Fibroblast of mammary gland (primary cell): Measurements from ENCODE around the gene ARHGAP15.

ENCODE experiments used
- DNase-seq: peaks from one replicate; pipeline ENCODE4 v3.0.0-alpha.2; 2010; ENCODE audit warnings: low read depth
- H3K4me3 ChIP-seq: 2 replicates; pipeline ENCODE4 v1.5.1; 2011; ENCODE audit warnings: low read depth, mild to moderate bottlenecking, low read length, moderate library complexity; ENCODE audit not compliant: control insufficient read depth
- CTCF ChIP-seq: conservative IDR thresholded peaks from 2 replicates; pipeline ENCODE4 v1.5.1; 2011; ENCODE audit warnings: low read depth, low read length, inconsistent platforms; ENCODE audit not compliant: control insufficient read depth, insufficient read depth

Gene ARHGAP15

DNA sequence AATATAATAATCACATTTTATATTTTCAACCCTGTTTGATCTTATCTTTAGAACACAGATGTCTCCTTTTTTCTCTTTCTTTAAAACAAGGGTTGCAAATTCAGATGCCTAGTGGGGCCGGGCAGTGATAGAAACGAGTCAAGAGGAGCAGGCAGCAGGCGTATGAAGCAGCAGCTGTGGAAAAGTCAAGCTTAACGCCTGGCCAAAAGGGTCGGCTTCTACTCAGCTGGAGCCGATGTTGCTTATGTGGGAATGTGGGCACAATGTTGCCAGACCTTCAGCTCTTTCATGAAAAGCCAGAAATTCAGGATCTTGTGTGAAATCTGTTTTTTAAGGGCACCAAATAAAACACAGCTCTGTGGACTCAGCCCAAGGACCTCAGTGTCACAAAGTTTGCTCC lies 642.7 kb downstream of the ARHGAP15 start:
- no peak overlapping the region for H3K4me3 ChIP-seq
- TF ChIP-seq CTCF: no peak
- DNase-seq: no peak

GRCh38 chr2:143776526-143777297 lies 647.5 kb downstream of the ARHGAP15 start:
- DNase-seq: no peak
- TF ChIP-seq CTCF: no peak
- H3K4me3 ChIP-seq: no peak overlapping the region

GRCh38 chr2:143779021-143779420 lies 649.8 kb downstream of the ARHGAP15 start:
- peak; percentile 42 for DNase-seq
- H3K4me3 ChIP-seq: no peak overlapping the region
- TF ChIP-seq CTCF: no peak

DNA sequence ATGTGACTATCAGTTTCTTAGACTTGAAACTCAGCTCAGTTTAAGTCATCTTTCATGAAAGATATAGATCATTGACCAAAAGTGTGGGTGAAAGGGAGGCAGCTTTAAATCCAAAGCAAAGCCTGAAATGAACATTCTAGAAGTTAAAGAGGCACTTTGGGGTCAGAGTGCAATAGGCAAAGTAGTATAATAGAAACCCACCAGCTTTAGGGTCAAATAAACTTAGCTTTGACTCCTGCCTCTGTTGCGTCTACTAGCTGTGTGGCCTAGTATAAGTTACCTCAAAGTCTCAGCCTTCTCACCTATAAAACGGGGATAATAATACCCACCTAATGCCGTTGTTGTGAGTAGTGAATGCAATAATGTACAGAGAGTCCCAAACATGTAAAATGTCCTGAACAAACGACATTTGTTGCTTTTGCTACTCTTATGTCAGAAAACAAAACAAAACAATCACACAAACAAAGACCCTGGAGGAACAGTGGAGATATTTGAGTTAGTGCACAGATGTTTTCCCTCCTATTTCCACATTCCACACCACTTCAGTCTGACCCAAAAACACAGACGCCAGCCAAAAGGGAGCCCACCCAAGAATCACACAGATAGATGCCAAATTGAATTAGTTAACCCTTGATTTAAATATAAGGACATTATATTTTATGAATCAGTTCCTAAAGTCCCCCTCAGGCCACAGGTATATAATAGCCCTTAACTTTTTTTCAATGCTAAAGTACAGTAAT lies 657.0 kb downstream of the ARHGAP15 start:
- no peak overlapping the region for H3K4me3 ChIP-seq
- TF ChIP-seq CTCF: no peak

DNA sequence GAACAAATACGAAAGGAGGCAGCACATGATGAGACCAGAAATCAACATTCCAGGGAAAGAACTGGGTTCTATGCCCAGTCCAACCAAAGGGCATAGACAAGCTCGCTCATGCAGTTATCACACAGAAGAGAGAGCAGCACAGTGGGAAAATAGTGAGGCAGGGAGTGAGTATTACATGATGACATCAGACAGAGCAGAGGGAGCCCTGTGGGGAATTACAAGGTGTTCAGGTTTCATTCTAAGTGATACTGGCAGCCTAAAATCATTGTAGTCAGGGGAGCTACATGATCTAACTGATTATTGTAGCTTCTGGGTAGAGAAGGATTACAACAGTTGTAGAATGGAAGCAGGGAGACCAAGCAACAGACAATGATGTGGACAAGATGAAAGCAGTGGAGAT lies 658.5 kb downstream of the ARHGAP15 start:
- TF ChIP-seq CTCF: no peak
- DNase-seq: peak; percentile 8
- H3K4me3 ChIP-seq: no peak overlapping the region

More for the DNA sequence above, 657.0 kb downstream of the ARHGAP15 start:
- no peak for DNase-seq

- no peak for TF ChIP-seq CTCF
- H3K4me3 ChIP-seq: no peak overlapping the region
- DNase-seq: no peak
These were observed 663.4 kb downstream of the ARHGAP15 start for GRCh38 chr2:143792602-143793001.

- TF ChIP-seq CTCF: no peak
- no peak for DNase-seq
- no peak overlapping the region for H3K4me3 ChIP-seq
These were observed 664.2 kb downstream of the ARHGAP15 start for GRCh38 chr2:143793381-143793780.
